Dendritic cell treated with granulocyte-macrophage colony-stimulating factor and Interleukin-4, amounts not matched to agents 40 ng/mL and 50 ng/mL, for 4 days (primary cell): Measurements from ENCODE around the gene L3HYPDH.

Source experiments
- H3K27ac Mint-ChIP-seq: one replicate; pipeline ENCODE4 v1.8.0; 2022; ENCODE audit warnings: mild to moderate bottlenecking, mixed read lengths
- H3K27me3 Mint-ChIP-seq: one replicate; pipeline ENCODE4 v1.8.0; 2022; ENCODE audit warnings: mild to moderate bottlenecking, mixed read lengths
- H3K36me3 Mint-ChIP-seq: one replicate; pipeline ENCODE4 v1.8.0; 2022; ENCODE audit warnings: low read depth, mixed read lengths
- H3K4me1 Mint-ChIP-seq: one replicate; pipeline ENCODE4 v1.8.0; 2022; ENCODE audit warnings: low read depth, mixed read lengths
- H3K4me3 Mint-ChIP-seq: one replicate; pipeline ENCODE4 v1.8.0; 2022; ENCODE audit warnings: mild to moderate bottlenecking, moderate library complexity, mixed read lengths
- H3K9me3 Mint-ChIP-seq: one replicate; pipeline ENCODE4 v1.8.0; 2022; ENCODE audit warnings: mixed read lengths
- intact Hi-C: fragments of 100-400 bp; cut with micrococcal nuclease; formaldehyde crosslinking; loops from one replicate; pipeline ENCODE4 v1.15.0; 2022

L3HYPDH gene

GRCh38 chr14:59492384-59492783, 8.2 kb upstream of the L3HYPDH start:
- no peaks in the 10 kb centered on the region for H3K9me3 Mint-ChIP-seq
- no peaks in the 10 kb centered on the region for H3K27me3 Mint-ChIP-seq
- intact Hi-C loops, result no loop called here
- peaks cover 35% of the 10 kb centered on the region for H3K4me1 Mint-ChIP-seq
- peaks cover 91% of the 10 kb centered on the region for H3K36me3 Mint-ChIP-seq
- H3K4me3 Mint-ChIP-seq, result no peak overlapping the region
- no peak overlapping the region for H3K27ac Mint-ChIP-seq

- intact Hi-C loops, result no loop called here
- H3K27me3 Mint-ChIP-seq, result no peaks in the 10 kb centered on the region
- peaks cover 39% of the 10 kb centered on the region for H3K4me1 Mint-ChIP-seq
- H3K36me3 Mint-ChIP-seq, result peaks cover 84% of the 10 kb centered on the region
- H3K9me3 Mint-ChIP-seq, result no peaks in the 10 kb centered on the region
- no peak overlapping the region for H3K4me3 Mint-ChIP-seq
- H3K27ac Mint-ChIP-seq, result peak overlapping the region; percentile 21
These were observed 6.5 kb upstream of the L3HYPDH start for GRCh38 chr14:59490756-59491155.

GRCh38 chr14:59484639-59485175, 499 bp upstream of the L3HYPDH start:
- peaks cover 46% of the 10 kb centered on the region for H3K36me3 Mint-ChIP-seq
- H3K27ac Mint-ChIP-seq, result peak overlapping the region; percentile 93
- peaks cover 59% of the 10 kb centered on the region for H3K4me1 Mint-ChIP-seq
- H3K4me3 Mint-ChIP-seq, result peak overlapping the region; percentile 85
- H3K9me3 Mint-ChIP-seq, result no peaks in the 10 kb centered on the region
- intact Hi-C loops, result loop anchor here (5.0 kb wide), 2 partner anchors 98 to 1057 kb away; partner anchors contain the start of genes KIAA0586 and TIMM9
- no peaks in the 10 kb centered on the region for H3K27me3 Mint-ChIP-seq

- H3K4me3 Mint-ChIP-seq, result peak overlapping the region; percentile 85
- H3K36me3 Mint-ChIP-seq, result peaks cover 42% of the 10 kb centered on the region
- peaks cover 45% of the 10 kb centered on the region for H3K4me1 Mint-ChIP-seq
- H3K9me3 Mint-ChIP-seq, result no peaks in the 10 kb centered on the region
- peak overlapping the region; percentile 93 for H3K27ac Mint-ChIP-seq
- intact Hi-C loops, result loop anchor here (5.0 kb wide), 2 partner anchors 99 to 1056 kb away; partner anchors contain the start of genes KIAA0586 and TIMM9
- H3K27me3 Mint-ChIP-seq, result no peaks in the 10 kb centered on the region
These were observed 845 bp downstream of the L3HYPDH start for GRCh38 chr14:59483363-59483762.

- intact Hi-C loops, result loop anchor here (1.0 to 5.0 kb wide), 3 partner anchors 100 to 1055 kb away; partner anchors contain the start of genes KIAA0586 and TIMM9
- Mint-ChIP-seq H3K4me3 (peak overlapping the region; percentile 85), H3K36me3 (peaks cover 36% of the 10 kb centered on the region), H3K4me1 (peaks cover 42% of the 10 kb centered on the region), H3K9me3 (no peaks in the 10 kb centered on the region), H3K27me3 (no peaks in the 10 kb centered on the region), H3K27ac (peak overlapping the region; percentile 93)
These were observed 1.5 kb downstream of the L3HYPDH start for GRCh38 chr14:59482541-59483331.

- no peaks in the 10 kb centered on the region for H3K9me3 Mint-ChIP-seq
- H3K4me1 Mint-ChIP-seq, result peaks cover 47% of the 10 kb centered on the region
- H3K27me3 Mint-ChIP-seq, result no peaks in the 10 kb centered on the region
- intact Hi-C loops, result loop anchor here (1.0 to 5.0 kb wide), 3 partner anchors 100 to 1055 kb away; partner anchors contain the start of genes KIAA0586 and TIMM9
- peaks cover 38% of the 10 kb centered on the region for H3K36me3 Mint-ChIP-seq
- peak overlapping the region; percentile 93 for H3K27ac Mint-ChIP-seq
- H3K4me3 Mint-ChIP-seq, result peak overlapping the region; percentile 20
These were observed 2.2 kb downstream of the L3HYPDH start for GRCh38 chr14:59481871-59482540.

GRCh38 chr14:59481407-59481806, 2.8 kb downstream of the L3HYPDH start:
- Mint-ChIP-seq H3K4me3 (no peak overlapping the region), H3K36me3 (peaks cover 40% of the 10 kb centered on the region), H3K4me1 (peaks cover 49% of the 10 kb centered on the region), H3K9me3 (no peaks in the 10 kb centered on the region), H3K27me3 (no peaks in the 10 kb centered on the region), H3K27ac (no peak overlapping the region)
- intact Hi-C loops, result loop anchor here (5.0 kb wide), 2 partner anchors 101 to 1054 kb away; partner anchors contain the start of genes KIAA0586 and TIMM9

GRCh38 chr14:59480166-59480565, 4.0 kb downstream of the L3HYPDH start:
- intact Hi-C loops, result loop anchor here (5.0 kb wide), 2 partner anchors 102 to 1053 kb away; partner anchors contain the start of genes KIAA0586 and TIMM9
- Mint-ChIP-seq H3K36me3 (peaks cover 43% of the 10 kb centered on the region), H3K27me3 (no peaks in the 10 kb centered on the region), H3K27ac (peak overlapping the region; percentile 10), H3K9me3 (no peaks in the 10 kb centered on the region), H3K4me1 (peaks cover 40% of the 10 kb centered on the region), H3K4me3 (no peak overlapping the region)

- Mint-ChIP-seq H3K27ac (no peak overlapping the region), H3K4me3 (no peak overlapping the region), H3K9me3 (no peaks in the 10 kb centered on the region), H3K27me3 (no peaks in the 10 kb centered on the region), H3K4me1 (peaks cover 34% of the 10 kb centered on the region), H3K36me3 (peaks cover 44% of the 10 kb centered on the region)
- intact Hi-C loops, result no loop called here
These were observed 5.7 kb downstream of the L3HYPDH start for GRCh38 chr14:59478540-59478939.

- Mint-ChIP-seq H3K9me3 (no peaks in the 10 kb centered on the region), H3K36me3 (peaks cover 54% of the 10 kb centered on the region), H3K27ac (no peak overlapping the region), H3K4me1 (peaks cover 16% of the 10 kb centered on the region), H3K4me3 (no peak overlapping the region), H3K27me3 (no peaks in the 10 kb centered on the region)
- intact Hi-C loops, result no loop called here
These were observed 8.5 kb downstream of the L3HYPDH start for GRCh38 chr14:59475709-59476108.

GRCh38 chr14:59474172-59474571, 10.0 kb downstream of the L3HYPDH start:
- no peaks in the 10 kb centered on the region for H3K27me3 Mint-ChIP-seq
- no peaks in the 10 kb centered on the region for H3K9me3 Mint-ChIP-seq
- H3K27ac Mint-ChIP-seq, result no peak overlapping the region
- H3K4me1 Mint-ChIP-seq, result peaks cover 7% of the 10 kb centered on the region
- H3K36me3 Mint-ChIP-seq, result peaks cover 48% of the 10 kb centered on the region
- H3K4me3 Mint-ChIP-seq, result no peak overlapping the region
- intact Hi-C loops, result no loop called here

- Mint-ChIP-seq H3K27me3 (peaks cover 26% of the 10 kb centered on the region), H3K9me3 (no peaks in the 10 kb centered on the region), H3K27ac (no peak within 1 kb of the TSS), H3K4me1 (peaks cover 10% of the 10 kb centered on the region), H3K4me3 (peak within 1 kb of the TSS; percentile 79), H3K36me3 (peaks cover 18% of the 10 kb centered on the region)
- intact Hi-C loops, result no loop called here
These were observed 18.7 kb downstream of the L3HYPDH start, which contains the start of gene GPR135 for GRCh38 chr14:59465316-59466135. Gene GPR135 (minus strand): TSS chr14:59465380. CDS start chr14:59465226, 154 bp downstream.
